K562 (cell line): ENCODE results near the gene EPB41L2. TPM values are rescaled to one million over a fixed set of nuclear protein-coding genes. Genes with fewer than 3 reads are reported as not detected.
A peak's percentile ranks its signal among the peaks of the same experiment; 100 is the strongest.

ENCODE experiments used
- CHAMP1 ChIP-seq: fragments of 450-650 bp; IDR thresholded peaks from 2 replicates; pipeline ENCODE4 v1.6.1; 2016; ENCODE audit warnings: mild to moderate bottlenecking
- FIP1L1 ChIP-seq: fragments of 200-400 bp; formaldehyde crosslinking; IDR thresholded peaks from 2 replicates; pipeline ENCODE4 v1.6.1; 2018; ENCODE audit warnings: mild to moderate bottlenecking, low read depth, low read length; ENCODE audit not compliant: poor library complexity, severe bottlenecking
- GATA2 ChIP-seq: sonication (generic); formaldehyde crosslinking; IDR thresholded peaks from 2 replicates; pipeline ENCODE4 v1.4.0; 2020; ENCODE audit warnings: mild to moderate bottlenecking, missing genetic modification reagents
- JUN ChIP-seq, 2 experiments: sonication (generic) in 1 of 2; formaldehyde crosslinking in 1 of 2; IDR thresholded peaks; 2 replicates each; pipeline versions ENCODE4 v1.6.1 to v1.8.0; 2012 to 2022; ENCODE audit warnings: borderline replicate concordance in 2 of 2, mild to moderate bottlenecking in 2 of 2, improper control_type of control experiment in 1 of 2, low read depth in 1 of 2, low read length in 1 of 2, missing genetic modification reagents in 1 of 2
- JUND ChIP-seq, 2 experiments: IDR thresholded peaks; 2 replicates in 1 of 2; 3 replicates in 1 of 2; pipeline ENCODE4 v1.6.1; 2011; ENCODE audit warnings: borderline replicate concordance in 2 of 2, low read depth in 2 of 2, low read length in 2 of 2, improper control_type of control experiment in 1 of 2, missing biosample characterization in 1 of 2, missing genetic modification characterization in 1 of 2, missing genetic modification reagents in 1 of 2
- KAT7 ChIP-seq: sonication (generic); formaldehyde crosslinking; IDR thresholded peaks from 2 replicates; pipeline ENCODE4 v1.8.0; 2022; ENCODE audit warnings: missing genetic modification reagents, mild to moderate bottlenecking, borderline replicate concordance
- POLR2A ChIP-seq: fragments of 450-650 bp; conservative IDR thresholded peaks from 2 replicates; pipeline ENCODE4 v1.6.1; 2016
- RERE ChIP-seq: sonication (generic); formaldehyde crosslinking; IDR thresholded peaks from 2 replicates; pipeline ENCODE4 v1.8.0; 2023; ENCODE audit warnings: missing genetic modification reagents, mild to moderate bottlenecking, borderline replicate concordance
- SAFB2 ChIP-seq: fragments of 200-400 bp; formaldehyde crosslinking; IDR thresholded peaks from 2 replicates; pipeline ENCODE4 v1.6.1; 2018; ENCODE audit warnings: borderline replicate concordance, low read length, low read depth, moderate library complexity; ENCODE audit not compliant: severe bottlenecking
- TAL1 ChIP-seq: fragments of 450-650 bp; IDR thresholded peaks from 2 replicates; pipeline ENCODE4 v1.6.1; 2016; ENCODE audit warnings: mild to moderate bottlenecking
- TEAD2 ChIP-seq: fragments of 450-650 bp; IDR thresholded peaks from 2 replicates; pipeline ENCODE4 v1.6.1; 2016; ENCODE audit warnings: missing genetic modification characterization, control low read depth, missing compliant biosample characterization
- TEAD4 ChIP-seq, 2 experiments: sonication (generic) in 1 of 2; formaldehyde crosslinking in 1 of 2; IDR thresholded peaks; 2 replicates each; pipeline versions ENCODE4 v1.6.1 to v1.8.0; 2012 to 2022; ENCODE audit warnings: borderline replicate concordance in 1 of 2, inconsistent platforms in 1 of 2, low read length in 1 of 2, mild to moderate bottlenecking in 1 of 2, missing genetic modification reagents in 1 of 2
- XRCC4 ChIP-seq: IDR thresholded peaks from one replicate; pipeline ENCODE4 v1.6.1; 2011; ENCODE audit not compliant: insufficient read depth, insufficient read length; ENCODE audit errors: extremely low read depth
- ZKSCAN1 ChIP-seq: fragments of 150-350 bp; IDR thresholded peaks from 2 replicates; pipeline ENCODE4 v1.6.1; 2016; ENCODE audit warnings: low read depth, low read length
- ZNF561 ChIP-seq: fragments of 450-650 bp; formaldehyde crosslinking; conservative IDR thresholded peaks from 2 replicates; pipeline ENCODE4 v1.4.0; 2020; ENCODE audit warnings: mild to moderate bottlenecking, moderate library complexity
- polyA plus RNA-seq, 8 experiments: library from polyadenylated mRNA; depleted of rRNA in 4 of 8; stranded (reverse) in 5 of 8; unstranded in 3 of 8; fragments of >200 nt; fragmentation: Nextera tagmentation in 2 of 8; fragmentation: Illumina TruSeq in 1 of 8; extraction: Ambion mirVana in 2 of 8; extraction: Trizol in 1 of 8; gene quantifications; 2 replicates each; pipeline versions ENCODE4 v1.2.1 to v1.2.3, GENCODE V29; 2011 to 2014; ENCODE audit warnings: inconsistent platforms in 1 of 8, missing spikeins in 1 of 8
- total RNA-seq, 7 experiments: library from RNA; depleted of rRNA in 6 of 7; stranded (reverse); fragments of >200 nt in 6 of 7; fragmentation: Illumina TruSeq in 2 of 7; extraction: Trizol in 2 of 7; gene quantifications; 2 replicates each; pipeline versions ENCODE4 v1.2.1 to v1.2.3, GENCODE V29; 2011 to 2021; ENCODE audit warnings: low replicate concordance in 1 of 7
- TF ChIP-seq, protein P1 (sequence below): sonication (generic); formaldehyde crosslinking; IDR thresholded peaks from 2 replicates; pipeline ENCODE4 v1.8.0; 2022; ENCODE audit warnings: mild to moderate bottlenecking, missing genetic modification reagents
- TF ChIP-seq, protein P2 (sequence below), 2 experiments: fragments of 450-650 bp; conservative IDR thresholded peaks; 2 replicates each; pipeline ENCODE4 v1.6.1; 2017; ENCODE audit warnings: mild to moderate bottlenecking in 2 of 2, moderate library complexity in 2 of 2

The EPB41L2 gene
- total and polyA plus RNA-seq, 9 of the 15 experiments (the other 6 are each of a cell fraction or from before 2014, with no cell fraction given) = 5.1 to 53.6 (median 25.0) TPM

GRCh38 chr6:131107151-131107550 is 44.1 kb upstream of the EPB41L2 start (continued):
- 0 out of 2 replicates have a peak, but pooled peaks have one; percentile 18 for TF ChIP-seq TEAD4 (IDR thresholded peaks at IDR 0.05; ENCODE audit: low read length)
- no peak for TF ChIP-seq TEAD4 (CRISPR knock-in tag; IDR thresholded peaks at IDR 0.05; ENCODE audit: borderline replicate concordance)
- no peak for TF ChIP-seq SAFB2
- TF ChIP-seq JUND (IDR thresholded peaks at IDR 0.05; ENCODE audit: borderline replicate concordance, low read depth, low read length) = peak; percentile 65; the same call in 1 of the 2 replicates
- TF ChIP-seq JUND (tag; IDR thresholded peaks at IDR 0.05; ENCODE audit: borderline replicate concordance, low read depth, low read length) = peak; percentile 36; the same call in 1 of the 3 replicates
- TF ChIP-seq KAT7 = no peak
- TF ChIP-seq TEAD2 (tag) = no peak
- TF ChIP-seq, protein P1, sequence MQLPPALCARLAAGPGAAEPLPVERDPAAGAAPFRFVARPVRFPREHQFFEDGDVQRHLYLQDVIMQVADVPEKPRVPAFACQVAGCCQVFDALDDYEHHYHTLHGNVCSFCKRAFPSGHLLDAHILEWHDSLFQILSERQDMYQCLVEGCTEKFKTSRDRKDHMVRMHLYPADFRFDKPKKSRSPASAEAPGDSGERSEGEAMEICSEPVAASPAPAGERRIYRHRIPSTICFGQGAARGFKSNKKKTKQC (CRISPR knock-in tag) = no peak
- TF ChIP-seq, protein P2, sequence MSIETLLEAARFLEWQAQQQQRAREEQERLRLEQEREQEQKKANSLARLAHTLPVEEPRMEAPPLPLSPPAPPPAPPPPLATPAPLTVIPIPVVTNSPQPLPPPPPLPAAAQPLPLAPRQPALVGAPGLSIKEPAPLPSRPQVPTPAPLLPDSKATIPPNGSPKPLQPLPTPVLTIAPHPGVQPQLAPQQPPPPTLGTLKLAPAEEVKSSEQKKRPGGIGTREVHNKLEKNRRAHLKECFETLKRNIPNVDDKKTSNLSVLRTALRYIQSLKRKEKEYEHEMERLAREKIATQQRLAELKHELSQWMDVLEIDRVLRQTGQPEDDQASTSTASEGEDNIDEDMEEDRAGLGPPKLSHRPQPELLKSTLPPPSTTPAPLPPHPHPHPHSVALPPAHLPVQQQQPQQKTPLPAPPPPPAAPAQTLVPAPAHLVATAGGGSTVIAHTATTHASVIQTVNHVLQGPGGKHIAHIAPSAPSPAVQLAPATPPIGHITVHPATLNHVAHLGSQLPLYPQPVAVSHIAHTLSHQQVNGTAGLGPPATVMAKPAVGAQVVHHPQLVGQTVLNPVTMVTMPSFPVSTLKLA (conservative IDR thresholded peaks at IDR 0.05) = no peak
- TF ChIP-seq GATA2 = no peak
- TF ChIP-seq ZNF561 = no peak
- TF ChIP-seq RERE = no peak
- TF ChIP-seq ZKSCAN1 = no peak
- no peak for TF ChIP-seq CHAMP1
- TF ChIP-seq POLR2A = no peak
- no peak for TF ChIP-seq XRCC4
- TF ChIP-seq TAL1 = peak; percentile 20; the same call in 1 of the 2 replicates
- no peak for TF ChIP-seq FIP1L1
- TF ChIP-seq JUN (IDR thresholded peaks at IDR 0.05; ENCODE audit: borderline replicate concordance, low read depth, low read length) = 0 out of 2 replicates have a peak, but pooled peaks have one; percentile 18
- TF ChIP-seq JUN (CRISPR knock-in tag; IDR thresholded peaks at IDR 0.05; ENCODE audit: borderline replicate concordance) = no peak
